D721Med (cell line): ENCODE data around the gene WWC2.

Experiments used
- DNase-seq: peaks from one replicate; pipeline ENCODE4 v3.0.0; 2011; ENCODE audit warnings: low spot score; ENCODE audit not compliant: insufficient read length
- FAIRE-seq: peaks from 2 replicates; lab custom pipeline; 2011; peaks lifted over from hg19 to GRCh38; lab: Jason Lieb, UNC
- TF ChIP-seq, protein P1 (sequence below): IDR thresholded peaks from 2 replicates; pipeline ENCODE4 v1.5.1; 2012; ENCODE audit warnings: mild to moderate bottlenecking, control low read depth; ENCODE audit not compliant: insufficient read depth; ENCODE audit errors: missing control alignments

WWC2 gene

DNA sequence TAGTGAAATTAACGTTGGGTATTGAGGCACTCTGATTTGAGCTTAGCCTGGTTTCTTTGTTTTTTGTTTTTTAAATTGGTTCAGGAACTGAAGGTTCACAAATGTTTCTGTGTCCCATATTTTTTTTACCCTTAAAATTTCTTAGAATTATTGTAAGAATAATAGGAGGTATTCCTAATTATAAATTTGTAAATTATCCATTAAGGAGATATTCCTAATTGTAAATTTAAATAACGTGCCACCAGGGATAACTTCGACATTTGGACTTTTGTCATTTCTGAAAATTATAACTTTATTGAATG is 1.2 kb downstream of the WWC2 start:
- FAIRE-seq: no peak
- TF ChIP-seq, protein P1, sequence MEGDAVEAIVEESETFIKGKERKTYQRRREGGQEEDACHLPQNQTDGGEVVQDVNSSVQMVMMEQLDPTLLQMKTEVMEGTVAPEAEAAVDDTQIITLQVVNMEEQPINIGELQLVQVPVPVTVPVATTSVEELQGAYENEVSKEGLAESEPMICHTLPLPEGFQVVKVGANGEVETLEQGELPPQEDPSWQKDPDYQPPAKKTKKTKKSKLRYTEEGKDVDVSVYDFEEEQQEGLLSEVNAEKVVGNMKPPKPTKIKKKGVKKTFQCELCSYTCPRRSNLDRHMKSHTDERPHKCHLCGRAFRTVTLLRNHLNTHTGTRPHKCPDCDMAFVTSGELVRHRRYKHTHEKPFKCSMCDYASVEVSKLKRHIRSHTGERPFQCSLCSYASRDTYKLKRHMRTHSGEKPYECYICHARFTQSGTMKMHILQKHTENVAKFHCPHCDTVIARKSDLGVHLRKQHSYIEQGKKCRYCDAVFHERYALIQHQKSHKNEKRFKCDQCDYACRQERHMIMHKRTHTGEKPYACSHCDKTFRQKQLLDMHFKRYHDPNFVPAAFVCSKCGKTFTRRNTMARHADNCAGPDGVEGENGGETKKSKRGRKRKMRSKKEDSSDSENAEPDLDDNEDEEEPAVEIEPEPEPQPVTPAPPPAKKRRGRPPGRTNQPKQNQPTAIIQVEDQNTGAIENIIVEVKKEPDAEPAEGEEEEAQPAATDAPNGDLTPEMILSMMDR: no peak
- no peak for DNase-seq

DNA sequence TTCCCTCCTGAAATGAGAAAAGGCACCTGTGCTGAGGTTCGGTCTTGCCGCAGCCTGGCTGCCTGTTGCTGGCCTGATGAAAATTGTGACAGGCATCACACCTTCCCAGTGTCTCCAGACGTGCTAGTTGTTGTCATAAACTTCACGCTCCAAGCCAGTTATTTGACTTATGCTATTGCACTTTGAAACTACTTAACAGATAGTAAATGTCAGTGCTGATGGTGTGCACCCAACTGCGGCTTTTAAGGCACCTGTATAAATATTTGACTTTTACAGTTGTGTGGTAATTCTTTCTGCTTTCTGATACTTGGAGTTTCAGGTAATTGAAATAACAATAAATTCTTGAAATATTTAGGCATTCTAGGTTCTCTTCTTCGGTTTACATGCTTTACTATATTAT is 1.8 kb downstream of the WWC2 start:
- TF ChIP-seq, protein P1: no peak
- DNase-seq: no peak
- FAIRE-seq: no peak

DNA sequence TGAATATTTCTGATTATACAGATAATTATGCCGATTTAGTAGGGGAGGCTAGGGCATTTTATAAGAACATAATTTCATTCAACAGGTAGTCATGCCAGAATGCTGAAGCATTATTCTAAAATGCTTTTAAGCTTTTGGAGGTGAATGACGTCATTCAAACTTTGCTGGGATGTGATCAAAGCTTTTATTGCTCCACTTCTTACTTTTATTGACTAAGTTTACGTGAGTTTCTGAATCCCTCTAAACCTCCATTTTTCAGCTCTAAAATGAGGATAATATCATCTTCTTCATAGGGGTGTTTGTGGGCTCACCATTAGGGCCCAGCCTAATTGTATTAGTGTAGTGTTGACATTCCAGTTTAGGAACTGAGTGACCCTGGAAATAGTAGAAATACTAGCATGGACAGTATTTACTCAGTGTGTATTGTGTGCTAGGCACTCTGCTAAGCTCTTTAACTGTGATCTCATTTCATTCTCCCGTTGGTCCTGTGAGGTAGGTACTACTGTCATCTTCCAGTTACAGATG is 3.0 kb downstream of the WWC2 start:
- TF ChIP-seq, protein P1: no peak
- no peak for DNase-seq
- FAIRE-seq: no peak

DNA sequence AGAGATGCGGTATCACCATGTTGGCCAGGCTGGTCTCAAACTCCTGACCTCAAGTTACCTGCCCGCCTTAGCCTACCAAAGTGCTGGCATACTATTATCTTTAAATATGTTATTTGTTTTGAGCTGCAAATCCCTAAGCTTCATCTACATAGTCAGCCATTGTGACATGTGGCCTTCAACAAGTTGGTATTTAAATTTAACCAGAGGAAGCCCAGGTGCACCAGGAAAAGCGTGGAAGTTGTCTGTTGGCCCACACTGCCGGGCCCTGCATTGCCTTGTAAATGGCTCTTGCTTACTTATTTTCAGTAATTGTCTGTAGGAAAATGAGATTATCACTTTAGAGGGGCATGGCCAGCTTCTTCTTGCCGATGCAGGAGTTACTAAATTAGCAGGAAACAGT is 6.0 kb downstream of the WWC2 start:
- DNase-seq (no peak), FAIRE-seq (no peak)
- TF ChIP-seq, protein P1: no peak

DNA sequence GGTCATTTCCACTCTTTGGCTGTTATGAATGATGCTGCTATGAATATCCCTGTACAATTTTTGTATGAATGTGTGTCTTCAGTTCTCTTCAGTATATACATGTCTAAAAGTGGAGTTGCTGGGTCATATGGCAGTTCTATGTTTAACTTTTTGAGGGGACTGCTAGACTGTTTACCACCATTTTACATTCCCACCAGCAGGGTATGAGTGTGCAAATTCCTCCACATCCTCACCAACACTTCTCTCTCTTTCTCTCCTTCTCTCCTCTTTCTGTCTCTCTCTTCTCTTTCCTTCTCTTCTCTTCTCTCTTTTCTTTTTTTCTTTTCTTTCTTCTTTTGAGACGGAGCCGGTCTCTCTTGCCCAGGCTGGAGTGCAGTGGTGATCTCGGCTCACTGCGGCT is 7.8 kb downstream of the WWC2 start:
- DNase-seq (no peak), FAIRE-seq (no peak)
- TF ChIP-seq, protein P1: no peak

DNA sequence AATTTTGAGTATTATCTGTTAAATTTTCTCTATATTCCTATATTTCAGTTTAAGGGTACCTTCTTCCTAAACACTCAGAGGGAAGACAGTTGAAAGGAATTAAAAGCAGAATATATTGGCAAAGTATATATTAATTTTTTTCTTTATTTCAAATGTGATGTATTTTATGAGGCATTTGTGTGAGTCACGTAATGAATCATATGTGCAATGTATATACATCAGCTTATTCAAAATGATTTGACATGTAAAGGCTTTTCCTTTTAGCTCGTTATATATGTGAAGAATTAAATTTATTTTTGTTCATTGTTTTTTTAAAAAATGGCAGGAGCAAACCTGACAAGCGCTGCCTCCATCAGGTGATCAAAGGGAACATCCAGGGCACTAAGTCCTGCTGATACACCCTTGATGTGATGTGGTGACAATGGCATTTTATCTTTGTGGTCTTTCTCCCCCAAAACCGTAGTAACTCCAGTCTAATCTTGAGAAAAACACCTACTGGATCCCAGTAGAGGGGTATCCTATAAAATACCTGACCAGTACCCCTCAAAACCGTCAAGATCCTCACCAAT is 8.9 kb downstream of the WWC2 start:
- no peak for DNase-seq
- TF ChIP-seq, protein P1: no peak
- no peak for FAIRE-seq

DNA sequence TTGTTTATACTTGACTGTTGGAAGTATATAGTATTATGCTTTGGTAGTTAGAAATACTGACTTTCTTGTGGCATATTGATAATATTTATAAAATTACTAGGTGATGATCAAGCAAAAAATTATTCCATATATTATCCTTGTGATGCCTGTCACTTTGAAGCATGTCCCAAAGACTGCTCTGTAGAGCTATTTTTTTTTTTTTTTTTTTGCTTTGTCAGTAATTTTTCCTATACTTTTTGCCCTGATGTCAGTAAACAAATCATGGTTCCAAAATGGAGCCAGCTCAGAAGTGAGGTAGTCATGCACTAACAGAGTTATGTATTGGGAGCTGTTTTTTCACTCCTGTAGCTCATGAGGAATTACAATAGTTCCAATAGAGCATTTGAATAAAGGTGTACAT is 11.2 kb downstream of the WWC2 start:
- DNase-seq: no peak
- no peak for FAIRE-seq
- TF ChIP-seq, protein P1: no peak
